ENCODE measurements around the gene MPG.
"Not testable (repeated sequence)": the region's sequence is repeated elsewhere in the genome, so short reads cannot be mapped to it uniquely, and the experiment has no call there.

Gene MPG

DNA sequence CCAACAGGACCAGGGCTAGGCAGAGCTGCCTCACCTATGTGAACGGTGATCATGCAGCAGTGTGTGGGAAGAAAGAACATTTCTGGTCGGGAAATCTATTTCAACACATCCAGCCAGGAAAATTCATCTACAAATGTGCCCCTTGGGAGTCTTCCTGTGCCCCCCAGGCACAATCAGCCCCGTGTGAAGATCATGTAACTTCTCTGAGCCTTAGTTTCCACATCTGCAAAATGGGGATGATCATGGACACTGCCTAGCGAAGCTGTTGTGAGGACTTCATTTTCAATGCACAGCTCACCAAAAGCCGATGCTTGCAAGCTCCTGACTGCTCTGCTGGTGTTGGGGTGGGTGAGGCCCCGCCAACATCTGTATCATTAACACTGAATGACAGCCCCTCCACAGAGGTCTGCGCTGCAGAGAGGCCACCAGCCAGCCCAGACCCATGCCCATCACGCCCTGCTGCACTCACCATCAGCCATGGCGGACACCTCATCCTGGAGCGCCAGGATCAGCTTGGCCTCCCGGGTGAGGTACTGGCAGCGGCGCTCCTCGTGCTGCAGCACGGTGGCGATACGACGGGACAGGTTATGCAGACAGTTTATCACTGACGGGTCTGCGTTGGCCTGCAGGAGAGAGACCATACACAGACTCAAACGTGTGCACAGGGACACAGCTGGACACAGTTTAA lies 34.3 kb downstream of the MPG start:
- H3K36me3 ChIP-seq (ENCODE audit: insufficient read depth, low read length) = peaks cover 38% of the 10 kb centered on the region
- H3K4me2 ChIP-seq (ENCODE audit: low read length) = no peak overlapping the region
- peaks cover 25% of the 10 kb centered on the region for H3K4me1 ChIP-seq (ENCODE audit: control insufficient read depth, insufficient read depth, low read length)
- no peak overlapping the region for H3K9ac ChIP-seq (ENCODE audit: low read depth, low read length)
- H3K4me3 ChIP-seq (ENCODE audit: low read length) = no peak overlapping the region
- H3K27me3 ChIP-seq (ENCODE audit: control insufficient read depth, insufficient read depth, low read length) = no peaks in the 10 kb centered on the region
- no peaks in the 10 kb centered on the region for H3K9me3 ChIP-seq (replicated peaks; ENCODE audit: low read length)

DNA sequence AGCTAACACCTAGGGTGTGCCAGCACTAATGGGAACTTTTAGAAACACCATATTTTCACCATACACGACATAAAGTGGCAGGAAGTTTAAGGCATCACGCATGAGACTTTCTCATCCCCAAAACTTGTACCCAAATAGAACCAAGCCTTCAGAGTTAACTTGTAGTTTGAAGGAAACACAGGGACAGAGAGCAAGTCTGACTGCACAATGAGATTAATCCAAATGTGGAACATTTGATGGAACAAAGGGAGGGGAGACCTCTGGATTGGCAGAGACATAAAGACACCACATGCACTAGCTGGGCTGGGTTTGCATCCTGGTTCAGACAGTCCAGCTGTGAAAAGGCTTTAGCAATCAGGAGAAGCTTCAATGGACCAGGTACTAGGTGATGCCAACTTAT lies 36.3 kb downstream of the MPG start:
- Histone ChIP-seq H3K9me3 (replicated peaks; ENCODE audit: low read length) (no peaks in the 10 kb centered on the region), H3K4me1 (ENCODE audit: control insufficient read depth, insufficient read depth, low read length) (peaks cover 25% of the 10 kb centered on the region), H3K36me3 (ENCODE audit: insufficient read depth, low read length) (peaks cover 32% of the 10 kb centered on the region), H3K4me2 (ENCODE audit: low read length) (no peak overlapping the region), H3K27me3 (ENCODE audit: control insufficient read depth, insufficient read depth, low read length) (no peaks in the 10 kb centered on the region), H3K9ac (ENCODE audit: low read depth, low read length) (no peak overlapping the region), H3K4me3 (ENCODE audit: low read length) (no peak overlapping the region)

- Histone ChIP-seq H3K4me1 (ENCODE audit: control insufficient read depth, insufficient read depth, low read length) (peaks cover 25% of the 10 kb centered on the region), H3K9ac (ENCODE audit: low read depth, low read length) (no peak overlapping the region), H3K4me2 (ENCODE audit: low read length) (no peak overlapping the region), H3K4me3 (ENCODE audit: low read length) (no peak overlapping the region), H3K36me3 (ENCODE audit: insufficient read depth, low read length) (peaks cover 29% of the 10 kb centered on the region), H3K9me3 (replicated peaks; ENCODE audit: low read length) (no peaks in the 10 kb centered on the region), H3K27me3 (ENCODE audit: control insufficient read depth, insufficient read depth, low read length) (no peaks in the 10 kb centered on the region)
Measured at GRCh38 chr16:116015-116414, 38.0 kb downstream of the MPG start.

GRCh38 chr16:117379-118365 lies 39.6 kb downstream of the MPG start:
- H3K4me2 ChIP-seq (ENCODE audit: low read length) = no peak overlapping the region
- H3K9ac ChIP-seq (ENCODE audit: low read depth, low read length) = no peak overlapping the region
- H3K4me3 ChIP-seq (ENCODE audit: low read length) = no peak overlapping the region
- H3K9me3 ChIP-seq (replicated peaks; ENCODE audit: low read length) = no peaks in the 10 kb centered on the region
- H3K27me3 ChIP-seq (ENCODE audit: control insufficient read depth, insufficient read depth, low read length) = no peaks in the 10 kb centered on the region
- H3K4me1 ChIP-seq (ENCODE audit: control insufficient read depth, insufficient read depth, low read length) = peaks cover 20% of the 10 kb centered on the region
- peaks cover 18% of the 10 kb centered on the region for H3K36me3 ChIP-seq (ENCODE audit: insufficient read depth, low read length)

DNA sequence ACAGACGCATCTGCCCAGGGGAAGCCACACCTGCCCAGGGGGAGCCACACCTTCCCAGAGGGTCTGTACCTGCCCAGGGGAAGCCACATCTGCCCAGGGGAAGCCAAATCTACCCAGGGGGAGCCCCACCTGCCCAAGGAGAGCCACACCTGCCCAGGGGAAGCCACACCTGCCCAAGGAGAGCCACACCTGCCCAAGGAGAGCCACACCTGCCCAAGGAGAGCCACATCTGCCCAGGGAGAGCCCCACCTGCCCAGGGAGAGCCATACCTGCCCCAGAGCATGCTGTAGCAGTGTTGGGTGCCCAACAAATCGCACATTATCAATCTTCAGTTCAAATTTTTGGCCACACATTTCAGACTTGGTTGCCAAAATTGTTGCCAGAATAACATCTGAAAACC lies 40.8 kb downstream of the MPG start:
- Histone ChIP-seq H3K4me3 (ENCODE audit: low read length) (no peak overlapping the region), H3K36me3 (ENCODE audit: insufficient read depth, low read length) (peaks cover 18% of the 10 kb centered on the region), H3K27me3 (ENCODE audit: control insufficient read depth, insufficient read depth, low read length) (no peaks in the 10 kb centered on the region), H3K4me2 (ENCODE audit: low read length) (no peak overlapping the region), H3K9ac (ENCODE audit: low read depth, low read length) (no peak overlapping the region), H3K4me1 (ENCODE audit: control insufficient read depth, insufficient read depth, low read length) (peaks cover 8% of the 10 kb centered on the region), H3K9me3 (replicated peaks; ENCODE audit: low read length) (no peaks in the 10 kb centered on the region)

DNA sequence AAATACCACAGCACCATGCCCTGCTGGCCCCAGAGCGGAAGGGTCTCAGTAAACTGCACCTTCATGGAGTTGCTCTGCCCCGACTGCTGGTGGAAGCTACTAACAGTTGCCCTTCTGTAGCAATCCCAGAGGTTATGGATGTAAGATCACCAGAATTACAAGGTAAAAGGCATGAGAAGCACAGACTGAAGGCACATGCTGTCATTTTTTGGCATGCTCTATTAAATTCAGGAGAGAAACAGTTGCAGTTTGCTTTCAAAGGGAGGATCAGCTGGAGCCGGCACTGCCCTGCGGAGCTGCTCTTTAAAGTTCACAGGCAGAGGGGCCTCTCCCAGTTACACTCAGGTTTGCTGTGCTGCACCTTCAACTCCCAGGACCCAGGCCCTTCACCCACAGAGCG lies 41.3 kb downstream of the MPG start:
- peaks cover 4% of the 10 kb centered on the region for H3K4me1 ChIP-seq (ENCODE audit: control insufficient read depth, insufficient read depth, low read length)
- H3K4me2 ChIP-seq (ENCODE audit: low read length) = no peak overlapping the region
- H3K9me3 ChIP-seq (replicated peaks; ENCODE audit: low read length) = no peaks in the 10 kb centered on the region
- no peaks in the 10 kb centered on the region for H3K27me3 ChIP-seq (ENCODE audit: control insufficient read depth, insufficient read depth, low read length)
- H3K9ac ChIP-seq (ENCODE audit: low read depth, low read length) = no peak overlapping the region
- no peak overlapping the region for H3K4me3 ChIP-seq (ENCODE audit: low read length)
- peaks cover 18% of the 10 kb centered on the region for H3K36me3 ChIP-seq (ENCODE audit: insufficient read depth, low read length)

GRCh38 chr16:119835-120491 lies 41.9 kb downstream of the MPG start:
- Histone ChIP-seq H3K9ac (ENCODE audit: low read depth, low read length) (no peak overlapping the region), H3K36me3 (ENCODE audit: insufficient read depth, low read length) (peaks cover 18% of the 10 kb centered on the region), H3K4me3 (ENCODE audit: low read length) (no peak overlapping the region), H3K9me3 (replicated peaks; ENCODE audit: low read length) (no peaks in the 10 kb centered on the region), H3K4me2 (ENCODE audit: low read length) (no peak overlapping the region), H3K27me3 (ENCODE audit: control insufficient read depth, insufficient read depth, low read length) (no peaks in the 10 kb centered on the region), H3K4me1 (ENCODE audit: control insufficient read depth, insufficient read depth, low read length) (no peaks in the 10 kb centered on the region)

DNA sequence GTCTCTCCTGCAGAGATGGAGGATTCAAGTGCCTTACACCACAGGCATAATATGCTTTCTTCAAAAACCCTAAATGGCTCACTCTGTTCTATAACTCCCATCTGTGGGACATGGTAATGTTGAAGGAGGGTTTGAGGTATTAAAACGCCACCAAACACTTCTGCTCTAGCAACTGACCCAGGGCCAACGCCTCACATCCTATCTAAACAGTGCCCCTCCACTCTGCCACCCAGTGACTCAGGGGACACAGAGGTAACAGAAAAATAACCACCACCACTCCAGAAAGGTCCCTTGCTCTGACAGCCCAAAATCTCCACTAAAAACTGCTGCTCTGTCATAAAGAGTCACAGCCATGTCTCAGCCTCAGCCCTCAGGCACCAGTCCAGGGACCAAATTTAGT lies 42.7 kb downstream of the MPG start:
- Histone ChIP-seq H3K9ac (ENCODE audit: low read depth, low read length) (no peak overlapping the region), H3K9me3 (replicated peaks; ENCODE audit: low read length) (no peaks in the 10 kb centered on the region), H3K4me2 (ENCODE audit: low read length) (no peak overlapping the region), H3K4me3 (ENCODE audit: low read length) (no peak overlapping the region), H3K4me1 (ENCODE audit: control insufficient read depth, insufficient read depth, low read length) (no peaks in the 10 kb centered on the region), H3K36me3 (ENCODE audit: insufficient read depth, low read length) (peaks cover 18% of the 10 kb centered on the region), H3K27me3 (ENCODE audit: control insufficient read depth, insufficient read depth, low read length) (no peaks in the 10 kb centered on the region)

GRCh38 chr16:122361-122760 lies 44.3 kb downstream of the MPG start:
- H3K4me2 ChIP-seq (ENCODE audit: low read length) = no peak overlapping the region
- no peaks in the 10 kb centered on the region for H3K27me3 ChIP-seq (ENCODE audit: control insufficient read depth, insufficient read depth, low read length)
- H3K9ac ChIP-seq (ENCODE audit: low read depth, low read length) = no peak overlapping the region
- peaks cover 6% of the 10 kb centered on the region for H3K36me3 ChIP-seq (ENCODE audit: insufficient read depth, low read length)
- H3K9me3 ChIP-seq (replicated peaks; ENCODE audit: low read length) = no peaks in the 10 kb centered on the region
- no peaks in the 10 kb centered on the region for H3K4me1 ChIP-seq (ENCODE audit: control insufficient read depth, insufficient read depth, low read length)
- H3K4me3 ChIP-seq (ENCODE audit: low read length) = no peak overlapping the region

- H3K9me3 ChIP-seq (replicated peaks; ENCODE audit: low read length) = not testable (repeated sequence)
Measured at GRCh38 chr16:123558-124350, 45.7 kb downstream of the MPG start.

GRCh38 chr16:125011-125410 lies 47.0 kb downstream of the MPG start:
- Histone ChIP-seq H3K4me2 (ENCODE audit: low read length) (no peak overlapping the region), H3K36me3 (ENCODE audit: insufficient read depth, low read length) (no peaks in the 10 kb centered on the region), H3K9ac (ENCODE audit: low read depth, low read length) (no peak overlapping the region), H3K27me3 (ENCODE audit: control insufficient read depth, insufficient read depth, low read length) (no peaks in the 10 kb centered on the region), H3K4me1 (ENCODE audit: control insufficient read depth, insufficient read depth, low read length) (no peaks in the 10 kb centered on the region), H3K9me3 (replicated peaks; ENCODE audit: low read length) (no peaks in the 10 kb centered on the region), H3K4me3 (ENCODE audit: low read length) (no peak overlapping the region)

More at GRCh38 chr16:123558-124350, 45.7 kb downstream of the MPG start:
- not testable (repeated sequence) for H3K27me3 ChIP-seq (ENCODE audit: control insufficient read depth, insufficient read depth, low read length); H3K36me3 ChIP-seq (ENCODE audit: insufficient read depth, low read length); H3K9ac ChIP-seq (ENCODE audit: low read depth, low read length); H3K4me1 ChIP-seq (ENCODE audit: control insufficient read depth, insufficient read depth, low read length); H3K4me2 ChIP-seq (ENCODE audit: low read length); H3K4me3 ChIP-seq (ENCODE audit: low read length)

Measured in skeletal muscle satellite cell (primary cell).